B cell (primary cell): ENCODE measurements around the gene RNF112. TPM values are rescaled to one million over a fixed set of nuclear protein-coding genes. Genes with fewer than 3 reads are reported as not detected.
A peak's percentile ranks its signal among the peaks of the same experiment; 100 is the strongest.

Experiments used
- ATAC-seq: fragments of 200-7000 bp; cut with Tn5 transposase; one replicate; pipeline ENCODE4 v1.10.0; 2021; ENCODE audit warnings: low read depth, mild to moderate bottlenecking, moderate number of reproducible peaks, moderate library complexity
- CTCF ChIA-PET: fragments of 350-600 bp; sonication (Branson Sonifier 250); formaldehyde crosslinking; loops from one replicate; lab custom pipeline; 2021; ENCODE audit warnings: antibody characterized with exemption, inconsistent platforms; lab: Charles Lee
- POLR2A ChIA-PET: fragments of 350-600 bp; sonication (Branson Sonifier 250); formaldehyde crosslinking; loops from one replicate; lab custom pipeline; 2021; ENCODE audit warnings: antibody characterized with exemption; lab: Charles Lee
- DNase-seq: peaks from one replicate; pipeline ENCODE4 v3.0.0; 2013
- H2AFZ ChIP-seq: 2 replicates; pipeline ENCODE4 v1.6.1; 2012; ENCODE audit warnings: mild to moderate bottlenecking, low read depth, low read length; ENCODE audit not compliant: insufficient read depth, poor library complexity, severe bottlenecking
- H3K27ac ChIP-seq, 2 donors: 1 replicate in 1 of 2; 2 replicates in 1 of 2; pipeline ENCODE4 v1.5.1; 2012 to 2013; ENCODE audit warnings: low read length in 2 of 2, mild to moderate bottlenecking in 2 of 2, moderate library complexity in 1 of 2
- H3K27me3 ChIP-seq, 4 experiments: fragments of 200-600 bp in 1 of 4; sonication (generic) in 1 of 4; replicated peaks in 1 of 4; 1 replicate in 2 of 4; 2 replicates in 2 of 4; pipeline versions ENCODE4 v1.6.1 to v1.7.0; 2013 to 2016; ENCODE audit warnings: low read length in 3 of 4, mild to moderate bottlenecking in 2 of 4, mixed read lengths in 1 of 4, moderate library complexity in 1 of 4; ENCODE audit not compliant: insufficient read depth in 4 of 4, control insufficient read depth in 3 of 4; ENCODE audit errors: control extremely low read depth in 1 of 4
- H3K36me3 ChIP-seq, 2 experiments: replicated peaks in 1 of 2; 1 replicate in 1 of 2; 2 replicates in 1 of 2; pipeline versions ENCODE4 v1.6.1 to v1.7.1; 2013; ENCODE audit warnings: low read length in 1 of 2; ENCODE audit not compliant: insufficient read depth in 2 of 2, control insufficient read depth in 1 of 2; ENCODE audit errors: control extremely low read depth in 1 of 2, extremely low read depth in 1 of 2
- H3K4me1 ChIP-seq, 2 donors: fragments of 200-600 bp in 1 of 2; sonication (generic) in 1 of 2; 1 replicate in 1 of 2; 2 replicates in 1 of 2; pipeline versions ENCODE4 v1.5.1 to v1.6.1; 2013 to 2017; ENCODE audit warnings: low read length in 2 of 2; ENCODE audit not compliant: control insufficient read depth in 2 of 2, insufficient read depth in 2 of 2
- H3K4me2 ChIP-seq: replicated peaks from 2 replicates; pipeline ENCODE3; 2012; ENCODE audit warnings: mild to moderate bottlenecking, low read depth, low read length; ENCODE audit not compliant: poor library complexity, severe bottlenecking
- H3K4me3 ChIP-seq, 5 experiments: fragments of 200-600 bp in 1 of 5; sonication (generic) in 1 of 5; 1 replicate in 3 of 5; 2 replicates in 2 of 5; pipeline versions ENCODE4 v1.5.1 to v1.7.0; 2011 to 2016; ENCODE audit warnings: low read length in 4 of 5, mild to moderate bottlenecking in 4 of 5, low read depth in 2 of 5, control low read depth in 1 of 5, moderate library complexity in 1 of 5; ENCODE audit not compliant: insufficient read depth in 1 of 5; ENCODE audit errors: control extremely low read depth in 1 of 5, extremely low read depth in 1 of 5
- H3K79me2 ChIP-seq: fragments of 200-600 bp; sonication (generic); one replicate; pipeline ENCODE4 v1.6.0; 2016; ENCODE audit warnings: low read length; ENCODE audit not compliant: control insufficient read depth, insufficient read depth
- H3K9ac ChIP-seq: fragments of 200-600 bp; sonication (generic); 2 replicates; pipeline ENCODE4 v1.6.1; 2017; ENCODE audit warnings: mild to moderate bottlenecking, low read length, moderate library complexity
- H3K9me3 ChIP-seq, 3 donors: one replicate each; pipeline versions ENCODE4 v1.6.1 to v1.7.1; 2013; ENCODE audit warnings: low read length in 2 of 3; ENCODE audit not compliant: control insufficient read depth in 2 of 3, insufficient read depth in 1 of 3; ENCODE audit errors: control extremely low read depth in 1 of 3
- H4K20me1 ChIP-seq: 2 replicates; pipeline ENCODE4 v1.6.0; 2012; ENCODE audit warnings: mild to moderate bottlenecking, low read length; ENCODE audit not compliant: insufficient read depth, control insufficient read depth, poor library complexity, severe bottlenecking
- H3K27ac Mint-ChIP-seq: one replicate; pipeline ENCODE4 v1.8.0; 2021; ENCODE audit warnings: mixed read lengths
- H3K27me3 Mint-ChIP-seq: one replicate; pipeline ENCODE4 v1.8.0; 2021; ENCODE audit warnings: mixed read lengths
- H3K4me1 Mint-ChIP-seq: one replicate; pipeline ENCODE4 v1.8.0; 2021; ENCODE audit warnings: mixed read lengths
- H3K4me3 Mint-ChIP-seq: one replicate; pipeline ENCODE4 v1.8.0; 2021; ENCODE audit warnings: mixed read lengths
- H3K9me3 Mint-ChIP-seq: one replicate; pipeline ENCODE4 v1.8.0; 2022; ENCODE audit warnings: mixed read lengths; ENCODE audit not compliant: insufficient read depth
- EZH2 ChIP-seq: IDR thresholded peaks from 2 replicates; pipeline ENCODE4 v1.6.1; 2012; ENCODE audit warnings: borderline replicate concordance, low read depth, mild to moderate bottlenecking, moderate library complexity, low read length; ENCODE audit not compliant: insufficient read depth, poor library complexity, severe bottlenecking
- WGBS: methylation state at CpG from one replicate; pipeline ENCODE4 v1.1.5; 2013; ENCODE audit warnings: missing lambda C conversion rate; ENCODE audit not compliant: insufficient coverage; 5-methylcytosine and 5-hydroxymethylcytosine counted together
- intact Hi-C: fragments of 100-400 bp; cut with micrococcal nuclease; formaldehyde crosslinking; loops from one replicate; pipeline ENCODE4 v1.10.0; 2022
- polyA plus RNA-seq: library from polyadenylated mRNA; depleted of rRNA; stranded (reverse); fragments of >200 nt; gene quantifications from 2 replicates; pipeline ENCODE4 v1.2.3, GENCODE V29; 2012
- total RNA-seq, 2 donors: library from RNA; stranded (reverse); fragments of 120-200 nt in 1 of 2; gene quantifications; 1 replicate in 1 of 2; 2 replicates in 1 of 2; pipeline versions ENCODE4 v1.2.3 to v1.2.4, GENCODE V29; 2013 to 2022
- TF ChIP-seq, protein P1 (sequence below): fragments of 200-600 bp; IDR thresholded peaks from one replicate; pipeline ENCODE4 v1.8.0; 2022; ENCODE audit warnings: antibody characterized with exemption, mild to moderate bottlenecking

RNF112 gene
- total and polyA plus RNA-seq, 2 donors (not counting 1 experiment from before 2014, with no cell fraction given) = 0.30 to 0.62 TPM

DNA sequence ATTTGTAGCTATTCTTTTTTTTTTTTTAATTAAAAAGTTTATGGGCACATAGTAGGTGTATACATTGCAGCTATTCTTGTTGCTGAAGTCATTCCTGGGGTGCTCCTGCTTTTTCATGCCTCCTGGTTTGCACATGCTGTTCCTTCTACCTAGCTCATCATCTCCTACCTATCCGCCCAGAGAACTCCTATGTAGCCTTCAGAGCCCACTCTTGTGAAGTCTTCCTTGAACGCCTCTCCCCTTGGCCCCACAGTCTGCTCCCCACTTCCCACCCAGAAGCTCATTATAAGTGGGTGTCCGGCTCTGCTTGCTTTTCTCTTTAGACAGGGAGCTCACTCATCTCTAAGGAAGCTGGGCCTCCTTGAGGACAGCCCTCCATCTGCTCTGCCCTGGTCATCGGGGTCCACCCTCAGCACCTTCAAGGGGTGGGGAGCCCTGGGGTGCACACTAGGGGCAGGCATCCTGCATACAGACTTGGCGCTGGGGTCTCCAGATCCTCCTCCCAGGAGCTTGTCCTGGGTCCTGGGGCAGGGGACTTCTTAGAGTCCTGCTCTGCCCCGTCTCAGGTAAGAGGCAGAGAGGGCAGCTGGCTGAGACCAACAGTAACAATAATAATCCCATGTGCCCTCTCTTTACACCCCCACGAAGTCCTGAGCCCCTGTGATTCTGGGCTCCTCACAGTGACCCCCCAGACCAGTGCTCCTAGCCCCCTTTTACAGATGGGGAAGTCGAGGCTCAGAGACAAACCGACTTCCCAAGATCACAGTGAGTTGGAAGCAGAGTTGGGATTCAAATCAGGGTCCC lies 45.0 kb upstream of the RNF112 start:
- H3K9ac ChIP-seq = no peak overlapping the region
- H3K27ac ChIP-seq = no peak overlapping the region
- 78% methylated on average over 6 of the region's 9 CpGs for WGBS
- ChIA-PET POLR2A (no interaction called here), CTCF (interaction anchor here (0.7 to 6.5 kb wide), 6 partner anchors 8 to 399 kb away, joined by 3 to 133 read pairs (median 57); partner anchors contain the start of gene MAPK7)
- no peaks in the 10 kb centered on the region for H3K79me2 ChIP-seq
- no peaks in the 10 kb centered on the region for H3K9me3 ChIP-seq
- no peak overlapping the region for H3K4me2 ChIP-seq
- H3K27ac Mint-ChIP-seq = no peak overlapping the region
- no peaks in the 10 kb centered on the region for H3K27me3 ChIP-seq
- intact Hi-C loops = no loop called here
- no peak for TF ChIP-seq EZH2
- TF ChIP-seq, protein P1, sequence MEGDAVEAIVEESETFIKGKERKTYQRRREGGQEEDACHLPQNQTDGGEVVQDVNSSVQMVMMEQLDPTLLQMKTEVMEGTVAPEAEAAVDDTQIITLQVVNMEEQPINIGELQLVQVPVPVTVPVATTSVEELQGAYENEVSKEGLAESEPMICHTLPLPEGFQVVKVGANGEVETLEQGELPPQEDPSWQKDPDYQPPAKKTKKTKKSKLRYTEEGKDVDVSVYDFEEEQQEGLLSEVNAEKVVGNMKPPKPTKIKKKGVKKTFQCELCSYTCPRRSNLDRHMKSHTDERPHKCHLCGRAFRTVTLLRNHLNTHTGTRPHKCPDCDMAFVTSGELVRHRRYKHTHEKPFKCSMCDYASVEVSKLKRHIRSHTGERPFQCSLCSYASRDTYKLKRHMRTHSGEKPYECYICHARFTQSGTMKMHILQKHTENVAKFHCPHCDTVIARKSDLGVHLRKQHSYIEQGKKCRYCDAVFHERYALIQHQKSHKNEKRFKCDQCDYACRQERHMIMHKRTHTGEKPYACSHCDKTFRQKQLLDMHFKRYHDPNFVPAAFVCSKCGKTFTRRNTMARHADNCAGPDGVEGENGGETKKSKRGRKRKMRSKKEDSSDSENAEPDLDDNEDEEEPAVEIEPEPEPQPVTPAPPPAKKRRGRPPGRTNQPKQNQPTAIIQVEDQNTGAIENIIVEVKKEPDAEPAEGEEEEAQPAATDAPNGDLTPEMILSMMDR = no peak
- DNase-seq = no peak
- no peaks in the 10 kb centered on the region for H4K20me1 ChIP-seq
- H3K36me3 ChIP-seq = no peaks in the 10 kb centered on the region
- H3K9me3 Mint-ChIP-seq = no peaks in the 10 kb centered on the region
- no peaks in the 10 kb centered on the region for H3K27me3 Mint-ChIP-seq
- H3K4me3 ChIP-seq = no peak overlapping the region
- peaks cover 24 to 43% of the 10 kb centered on the region in 2 donors for H3K4me1 ChIP-seq
- H3K4me3 Mint-ChIP-seq = no peak overlapping the region
- no peak for ATAC-seq
- peaks cover 46% of the 10 kb centered on the region for H3K4me1 Mint-ChIP-seq
- no peak overlapping the region for H2AFZ ChIP-seq

DNA sequence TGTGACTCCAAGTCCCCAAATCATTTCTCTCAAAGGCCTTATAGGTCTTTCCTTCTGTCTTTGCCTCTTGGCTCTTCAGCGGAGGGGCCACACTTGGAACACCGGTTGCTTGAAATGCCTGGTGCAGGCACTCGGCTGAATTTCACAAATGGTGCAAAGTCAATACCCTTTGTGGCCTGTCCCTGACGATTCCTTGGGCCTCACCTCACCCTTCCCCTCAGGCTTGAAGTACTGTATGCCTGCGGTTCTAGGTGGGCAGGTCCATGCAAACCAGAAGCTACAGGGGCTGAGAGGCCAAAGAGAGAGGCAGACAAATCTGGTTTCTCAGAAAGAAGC lies 44.4 kb upstream of the RNF112 start:
- DNase-seq (peak; percentile 4), ATAC-seq (no peak)
- ChIA-PET CTCF (interaction anchor here (1.2 to 6.5 kb wide), 3 partner anchors 8 to 81 kb away, joined by 4 to 133 read pairs (median 110); partner anchors contain the start of gene MAPK7), POLR2A (no interaction called here)
- intact Hi-C loops = no loop called here
- H3K27ac Mint-ChIP-seq = no peak overlapping the region
- Histone ChIP-seq H3K4me2 (no peak overlapping the region), H3K36me3 (no peaks in the 10 kb centered on the region), H3K27me3 (no peaks in the 10 kb centered on the region), H2AFZ (no peak overlapping the region), H4K20me1 (no peaks in the 10 kb centered on the region), H3K9ac (no peak overlapping the region), H3K79me2 (no peaks in the 10 kb centered on the region), H3K27ac (no peak overlapping the region), H3K9me3 (no peaks in the 10 kb centered on the region), H3K4me3 (no peak overlapping the region), H3K4me1 (peaks cover 30 to 47% of the 10 kb centered on the region in 2 donors)
- no peak overlapping the region for H3K4me3 Mint-ChIP-seq
- H3K27me3 Mint-ChIP-seq = no peaks in the 10 kb centered on the region
- 88% methylated on average over 5 of the region's 5 CpGs for WGBS
- no peaks in the 10 kb centered on the region for H3K9me3 Mint-ChIP-seq
- peaks cover 48% of the 10 kb centered on the region for H3K4me1 Mint-ChIP-seq
- TF ChIP-seq EZH2 = no peak
- TF ChIP-seq, protein P1 = no peak
